Right forelimb (tissue), 1 donor: Measurements from ENCODE around the gene FSHB.

ENCODE experiments used
- DNase-seq: peaks from one replicate; pipeline ENCODE4 v3.0.0-alpha.2; 2018

The FSHB gene

GRCh38 chr11:30270671-30271070, 39.9 kb downstream of the FSHB start:
- no peak for DNase-seq

GRCh38 chr11:30277176-30277575, 46.4 kb downstream of the FSHB start:
- DNase-seq, result no peak

GRCh38 chr11:30279796-30280195, 49.0 kb downstream of the FSHB start:
- no peak for DNase-seq

- no peak for DNase-seq
Measured at GRCh38 chr11:30281476-30282288, 50.9 kb downstream of the FSHB start.

GRCh38 chr11:30282289-30282631, 51.4 kb downstream of the FSHB start:
- DNase-seq, result no peak
